D341Med (cell line): ENCODE data around the gene CYP2J2.
"Not testable (repeated sequence)": the region's sequence is repeated elsewhere in the genome, so short reads cannot be mapped to it uniquely, and the experiment has no call there.

Experiments
- DNase-seq: peaks from one replicate; pipeline ENCODE4 v3.0.0; 2012; ENCODE audit warnings: low spot score

Gene CYP2J2, protein sequence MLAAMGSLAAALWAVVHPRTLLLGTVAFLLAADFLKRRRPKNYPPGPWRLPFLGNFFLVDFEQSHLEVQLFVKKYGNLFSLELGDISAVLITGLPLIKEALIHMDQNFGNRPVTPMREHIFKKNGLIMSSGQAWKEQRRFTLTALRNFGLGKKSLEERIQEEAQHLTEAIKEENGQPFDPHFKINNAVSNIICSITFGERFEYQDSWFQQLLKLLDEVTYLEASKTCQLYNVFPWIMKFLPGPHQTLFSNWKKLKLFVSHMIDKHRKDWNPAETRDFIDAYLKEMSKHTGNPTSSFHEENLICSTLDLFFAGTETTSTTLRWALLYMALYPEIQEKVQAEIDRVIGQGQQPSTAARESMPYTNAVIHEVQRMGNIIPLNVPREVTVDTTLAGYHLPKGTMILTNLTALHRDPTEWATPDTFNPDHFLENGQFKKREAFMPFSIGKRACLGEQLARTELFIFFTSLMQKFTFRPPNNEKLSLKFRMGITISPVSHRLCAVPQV

DNA sequence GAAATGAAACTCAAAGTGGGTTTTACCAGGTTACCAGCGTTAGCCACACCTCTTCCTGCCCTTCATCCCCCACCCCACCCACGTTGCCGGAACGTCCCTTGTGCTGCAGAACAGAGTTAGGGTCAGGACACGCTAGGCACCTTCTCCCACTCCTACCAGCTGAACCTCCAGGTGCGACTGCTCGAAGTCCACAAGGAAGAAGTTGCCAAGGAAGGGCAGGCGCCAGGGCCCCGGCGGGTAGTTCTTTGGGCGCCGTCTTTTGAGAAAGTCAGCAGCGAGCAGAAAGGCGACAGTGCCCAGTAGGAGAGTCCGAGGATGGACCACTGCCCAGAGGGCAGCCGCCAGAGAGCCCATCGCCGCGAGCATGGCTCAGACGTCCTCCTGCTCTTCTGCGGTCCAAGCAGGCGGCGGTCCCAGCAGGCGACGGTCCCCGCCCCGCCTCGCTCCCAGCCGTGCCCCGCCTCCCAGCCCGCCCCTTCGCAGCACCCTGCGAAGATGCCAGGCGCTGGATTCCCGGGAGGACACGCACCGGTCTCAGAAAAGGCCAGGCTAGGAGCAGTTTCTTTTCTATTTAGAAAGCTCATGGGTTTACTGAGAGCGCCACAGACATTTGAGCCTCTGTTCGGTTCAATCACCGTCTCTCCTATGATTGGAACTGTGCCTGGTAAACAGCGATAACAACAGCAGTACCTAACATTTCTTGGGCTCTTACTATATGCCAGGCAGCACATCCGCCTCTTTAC lies at the start of gene CYP2J2:
Gene CYP2J2, minus strand, starts transcription at position 393 of the 743 bp plus-strand sequence. Its CDS starts 27 bp downstream, at position 366.
- peak; percentile 77 for DNase-seq

DNA sequence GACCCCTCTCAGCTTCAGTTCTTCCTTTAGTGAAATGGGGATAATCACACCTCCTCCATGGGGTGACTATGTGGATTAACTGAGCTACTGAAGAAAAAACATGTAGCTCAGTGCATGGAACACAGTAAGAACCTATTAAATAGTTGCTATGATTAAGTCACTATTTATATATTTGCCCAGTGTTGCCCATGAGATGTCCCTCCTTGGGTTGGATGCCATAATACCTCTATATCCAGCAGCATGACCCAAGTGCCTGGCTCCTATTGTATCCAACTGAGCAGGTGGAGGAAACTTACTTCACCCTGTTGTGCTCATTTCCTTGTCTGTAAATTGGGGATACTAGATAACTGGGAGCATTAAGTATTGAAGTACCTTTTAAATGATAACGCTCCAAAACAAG lies 47.1 kb upstream of the CYP2J2 start:
- no peak for DNase-seq

DNA sequence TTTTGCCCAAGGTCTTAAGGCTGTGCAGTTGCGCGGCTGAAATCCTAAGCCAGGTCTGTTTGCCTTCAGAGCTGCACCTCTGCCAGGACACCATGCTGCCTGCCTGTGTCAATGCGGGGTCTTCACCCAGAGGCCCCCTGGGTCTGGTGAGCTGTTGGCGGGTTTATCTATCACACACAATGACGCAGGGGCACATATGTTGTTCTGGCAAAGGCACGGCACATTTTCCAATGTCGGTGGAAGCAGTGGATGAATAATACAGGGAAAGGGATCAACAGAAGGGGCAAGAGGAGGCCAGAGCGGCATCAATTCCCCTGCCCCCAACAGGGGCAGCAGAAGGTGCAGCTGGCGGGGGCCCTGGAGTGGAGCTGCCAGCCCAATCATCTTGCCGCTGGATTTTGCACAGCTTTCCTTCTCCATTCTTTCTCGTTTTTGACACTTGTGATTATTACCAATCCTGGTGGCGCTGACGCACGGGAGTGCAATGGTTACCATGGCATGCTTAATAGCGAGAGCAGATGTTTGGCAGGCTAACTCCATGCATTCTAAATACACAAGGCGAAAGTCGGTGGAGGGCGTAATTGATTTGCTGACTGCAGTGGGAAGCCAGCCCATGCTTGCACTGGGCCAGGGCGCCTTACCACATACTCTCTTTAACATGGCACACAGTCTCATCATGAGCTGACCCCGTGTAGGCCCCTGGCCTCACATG lies 45.8 kb upstream of the CYP2J2 start:
- peak; percentile 19 for DNase-seq

DNA sequence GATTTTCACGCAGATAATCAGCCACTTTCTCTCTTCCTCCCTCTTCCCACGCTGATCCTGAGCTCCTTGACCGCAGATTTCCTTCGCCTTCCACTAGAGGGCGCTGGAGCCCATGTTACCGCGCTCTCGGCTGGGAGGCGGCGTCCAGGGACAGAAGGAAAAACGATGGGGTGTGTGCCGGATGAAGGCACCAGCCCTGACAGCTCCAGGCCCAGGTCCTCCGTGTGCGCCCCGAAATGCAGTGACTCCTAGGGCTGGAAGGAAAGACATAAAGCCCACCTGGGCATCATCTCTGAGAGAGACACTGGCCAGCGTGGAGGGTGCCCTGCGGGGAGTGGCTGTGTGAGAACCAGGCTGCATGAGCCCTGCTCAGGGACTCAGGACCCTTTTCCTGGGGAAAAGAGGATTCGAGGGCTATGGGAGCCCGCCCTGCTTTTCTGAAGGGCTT lies 44.9 kb upstream of the CYP2J2 start:
- peak; percentile 84 for DNase-seq

DNA sequence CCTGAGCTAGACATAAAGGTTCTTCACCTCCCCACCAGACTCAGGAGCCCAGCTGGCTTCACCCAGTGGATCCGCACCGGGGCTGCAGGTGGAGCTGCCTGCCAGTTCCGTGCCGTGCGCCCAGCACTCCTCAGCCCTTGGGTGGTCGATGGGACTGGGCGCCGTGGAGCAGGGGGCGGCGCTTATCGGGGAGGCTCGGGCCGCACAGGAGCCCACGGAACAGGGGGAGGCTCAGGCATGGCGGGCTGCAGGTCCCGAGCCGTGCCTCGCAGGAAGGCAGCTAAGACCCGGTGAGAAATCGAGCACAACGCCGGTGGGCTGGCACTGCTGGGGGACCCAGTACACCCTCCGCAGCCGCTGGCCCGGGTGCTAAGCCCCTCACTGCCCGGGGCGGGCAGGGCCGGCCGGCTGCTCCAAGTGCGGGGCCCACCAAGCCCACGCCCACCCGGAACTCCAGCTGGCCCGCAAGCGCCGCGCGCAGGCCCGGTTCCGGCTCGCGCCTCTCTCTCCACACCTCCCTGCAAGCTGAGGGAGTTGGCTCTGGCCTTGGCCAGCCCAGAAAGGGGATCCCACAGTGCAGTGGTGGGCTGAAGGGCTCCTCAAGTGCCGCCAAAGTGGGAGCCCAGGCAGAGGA lies 43.1 kb upstream of the CYP2J2 start:
- DNase-seq: not testable (repeated sequence)

DNA sequence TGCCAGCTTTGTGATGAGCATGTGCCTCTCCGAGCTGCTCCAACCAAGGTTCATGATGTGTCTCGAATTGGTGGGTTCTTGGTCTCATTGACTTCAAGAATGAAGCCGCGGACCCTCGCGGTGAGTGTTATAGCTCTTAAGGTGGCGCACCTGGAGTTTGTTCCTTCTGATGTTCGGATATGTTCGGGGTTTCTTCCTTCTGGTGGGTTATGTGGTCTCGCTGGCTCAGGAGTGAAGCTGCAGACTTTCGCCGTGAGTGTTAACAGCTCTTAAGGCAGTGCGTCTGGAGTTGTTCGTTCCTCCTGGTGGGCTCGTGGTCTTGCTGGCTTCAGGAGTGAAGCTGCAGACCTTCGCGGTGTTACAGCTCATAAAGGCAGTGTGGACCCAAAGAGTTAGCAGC lies 42.2 kb upstream of the CYP2J2 start:
- not testable (repeated sequence) for DNase-seq

DNA sequence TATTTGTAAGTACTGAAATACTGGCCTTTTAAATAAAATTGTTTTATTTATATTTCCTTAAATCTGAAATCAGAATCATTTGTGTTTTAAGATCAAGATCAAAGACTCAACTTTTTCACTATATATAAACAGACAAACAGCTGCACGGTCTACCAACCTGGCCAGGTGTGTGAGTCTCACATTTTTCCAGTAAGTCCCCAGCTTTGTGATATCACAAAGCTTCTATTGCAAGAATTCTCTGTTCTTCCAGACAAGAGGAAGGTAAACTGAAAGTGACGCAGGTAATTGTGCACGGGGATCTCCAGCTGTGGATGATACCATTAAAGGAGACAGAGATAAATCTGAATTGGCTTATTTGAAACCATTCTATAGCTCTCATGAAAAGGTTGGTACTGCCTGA lies 41.2 kb upstream of the CYP2J2 start:
- no peak for DNase-seq

DNA sequence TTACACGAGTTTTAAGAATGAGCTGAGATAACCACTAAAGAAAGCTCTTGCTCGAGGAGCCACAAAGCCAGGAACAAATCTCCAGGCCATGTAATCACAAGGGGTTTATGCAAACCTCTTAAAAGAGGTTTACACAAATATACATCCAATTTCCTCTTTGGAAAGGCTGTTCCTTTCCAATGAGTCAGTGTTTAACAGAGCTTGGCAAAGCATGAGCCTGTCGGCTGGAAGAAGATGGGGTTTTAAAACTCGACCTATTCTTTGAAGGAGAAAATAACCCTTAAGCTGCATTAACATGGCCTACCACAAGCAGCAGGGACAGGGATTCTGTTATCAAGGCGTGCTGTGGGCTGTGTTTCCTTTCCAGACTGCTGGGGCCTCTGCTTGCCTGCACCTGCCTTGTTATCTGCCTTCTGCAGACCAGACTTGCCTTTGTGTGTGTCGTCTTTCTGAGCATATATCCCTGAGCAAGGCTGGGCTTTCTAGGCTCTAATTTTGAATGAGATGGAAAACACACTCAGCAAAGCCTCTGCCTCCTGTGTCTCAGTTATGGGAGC lies 40.6 kb upstream of the CYP2J2 start:
- no peak for DNase-seq

DNA sequence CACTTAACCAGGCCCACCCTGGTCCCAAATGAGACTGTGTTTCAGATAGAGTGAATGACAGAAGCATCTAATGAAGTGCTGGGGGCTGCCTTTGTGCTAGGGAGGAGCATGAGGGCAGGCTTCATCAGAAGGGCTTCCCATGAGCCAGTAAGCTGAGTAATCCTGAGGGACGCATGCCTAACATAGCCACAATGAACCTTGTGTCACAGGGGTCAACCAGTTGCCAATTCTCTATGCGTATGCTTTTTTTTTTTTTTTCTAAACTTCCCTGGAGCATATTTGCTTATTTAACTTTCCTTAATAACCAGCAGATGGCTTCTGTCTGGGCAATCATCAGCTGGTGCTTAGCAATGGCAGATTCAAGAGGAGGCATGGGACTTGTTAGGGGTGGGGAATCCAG lies 25.5 kb upstream of the CYP2J2 start:
- no peak for DNase-seq

DNA sequence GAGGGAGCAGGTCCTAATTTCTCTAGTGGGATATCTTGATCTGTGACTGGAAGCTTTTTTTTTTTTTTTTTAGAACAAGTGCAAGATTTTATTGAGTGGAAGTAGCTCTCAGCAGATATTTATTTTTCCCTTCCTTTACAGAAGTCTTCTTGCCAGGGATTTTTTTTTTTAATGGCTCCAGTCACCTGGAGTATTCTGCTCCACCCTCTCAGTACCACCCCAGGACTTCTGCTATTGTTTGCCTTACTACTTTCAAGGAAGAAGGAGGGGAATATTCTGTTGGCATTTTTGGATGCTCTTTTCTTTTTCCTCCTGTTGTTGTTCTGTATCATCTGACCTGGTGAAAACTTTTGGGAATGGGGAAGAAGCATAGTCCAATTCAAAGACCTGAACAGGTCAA lies 23.1 kb upstream of the CYP2J2 start:
- no peak for DNase-seq

DNA sequence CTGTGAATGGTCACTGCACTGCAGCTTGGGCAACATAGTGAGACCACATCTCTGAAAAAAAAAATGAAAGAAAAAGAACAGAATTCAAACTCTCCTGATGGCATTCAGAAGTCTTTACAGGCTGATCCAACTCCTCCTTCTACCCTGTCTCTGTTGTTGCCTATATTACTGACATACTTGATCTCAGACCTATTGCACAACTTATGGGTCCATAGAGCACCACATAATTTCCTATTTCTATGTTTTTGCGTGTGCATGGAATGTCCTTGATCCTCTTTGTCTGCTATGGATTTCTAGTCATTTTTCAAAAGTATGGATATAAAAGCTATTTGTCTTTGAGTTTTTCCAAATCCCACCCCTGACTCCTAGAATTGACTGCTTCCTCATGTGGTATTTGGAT lies 22.4 kb upstream of the CYP2J2 start:
- no peak for DNase-seq

DNA sequence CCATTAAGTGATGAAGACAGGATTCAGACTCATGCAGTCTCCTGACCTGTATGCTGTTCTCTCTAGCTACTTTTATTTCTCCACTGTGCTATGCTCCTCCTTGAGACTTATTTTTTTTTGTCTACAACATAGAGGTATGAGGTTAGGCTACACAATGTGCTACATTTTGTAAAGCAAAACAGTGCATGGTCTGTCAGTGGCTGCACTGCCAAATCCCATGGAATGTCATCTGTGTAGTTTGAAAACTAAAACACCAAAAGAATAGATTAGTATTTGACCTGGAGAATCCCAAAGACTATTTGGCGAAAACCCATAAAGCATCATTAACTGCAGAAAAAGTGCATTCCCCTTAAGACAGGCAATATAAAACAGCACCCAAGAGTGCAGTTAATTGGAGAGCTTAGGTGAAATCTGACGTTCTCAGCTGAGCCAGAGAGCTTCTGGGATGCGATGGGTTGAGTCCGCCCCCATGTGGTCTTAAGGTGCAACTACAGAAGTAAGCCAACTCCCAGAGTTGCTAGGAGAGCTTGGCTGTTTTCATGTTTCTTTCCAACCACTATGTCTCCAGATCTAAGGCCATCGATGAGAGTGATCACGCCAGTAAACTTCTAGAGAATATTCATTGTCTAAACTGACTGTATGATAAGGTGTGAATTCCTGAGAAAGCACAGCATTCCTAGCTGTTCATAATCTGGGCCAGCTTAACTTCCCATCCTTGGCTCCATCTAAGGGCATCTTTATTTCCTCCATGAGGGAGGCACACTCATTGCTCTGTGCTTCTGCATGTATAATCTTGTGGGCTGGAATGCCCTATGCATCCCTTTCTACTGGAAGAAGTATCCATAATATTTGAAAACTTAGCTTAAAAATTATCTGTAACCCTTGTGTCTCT lies 20.7 kb upstream of the CYP2J2 start:
- DNase-seq: peak; percentile 77

DNA sequence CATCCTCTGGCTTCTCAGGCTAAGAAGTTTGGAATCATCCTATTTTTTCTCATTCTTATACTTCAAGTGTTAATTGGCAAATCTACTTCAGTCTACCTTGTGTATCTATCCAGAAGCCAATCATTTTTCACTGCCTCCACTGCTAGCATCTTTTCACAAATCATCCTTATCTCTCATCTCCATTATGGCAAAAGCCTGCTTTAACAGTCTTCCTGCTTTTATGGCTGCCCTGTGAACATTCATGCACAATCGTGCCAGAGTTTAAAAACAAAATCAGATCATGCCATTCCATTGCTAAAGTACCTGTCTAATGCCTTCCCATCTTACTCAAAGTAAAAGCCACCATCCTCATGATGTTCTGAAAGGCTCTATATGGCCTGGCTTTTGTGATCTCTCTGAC lies 19.2 kb upstream of the CYP2J2 start:
- no peak for DNase-seq

DNA sequence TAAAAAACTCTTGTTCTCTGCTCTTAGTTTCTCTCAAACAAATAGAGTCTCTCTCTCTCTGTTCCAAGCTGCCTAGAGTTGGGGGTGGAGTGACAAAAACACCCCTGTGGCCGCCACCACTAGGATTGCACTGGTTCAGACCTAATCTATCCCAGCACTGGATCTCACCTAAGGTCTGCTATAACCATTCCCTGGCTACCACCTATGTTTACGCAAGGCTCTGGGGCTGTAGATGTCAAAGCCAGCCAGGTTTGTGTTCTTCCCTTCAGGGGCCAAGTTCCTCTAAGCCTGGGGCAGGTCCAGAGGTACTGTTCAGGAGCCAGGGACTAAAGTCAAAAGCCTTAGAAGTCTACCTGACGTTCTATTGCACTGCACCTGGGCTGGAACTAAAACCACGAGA lies 12.8 kb upstream of the CYP2J2 start:
- DNase-seq: no peak

DNA sequence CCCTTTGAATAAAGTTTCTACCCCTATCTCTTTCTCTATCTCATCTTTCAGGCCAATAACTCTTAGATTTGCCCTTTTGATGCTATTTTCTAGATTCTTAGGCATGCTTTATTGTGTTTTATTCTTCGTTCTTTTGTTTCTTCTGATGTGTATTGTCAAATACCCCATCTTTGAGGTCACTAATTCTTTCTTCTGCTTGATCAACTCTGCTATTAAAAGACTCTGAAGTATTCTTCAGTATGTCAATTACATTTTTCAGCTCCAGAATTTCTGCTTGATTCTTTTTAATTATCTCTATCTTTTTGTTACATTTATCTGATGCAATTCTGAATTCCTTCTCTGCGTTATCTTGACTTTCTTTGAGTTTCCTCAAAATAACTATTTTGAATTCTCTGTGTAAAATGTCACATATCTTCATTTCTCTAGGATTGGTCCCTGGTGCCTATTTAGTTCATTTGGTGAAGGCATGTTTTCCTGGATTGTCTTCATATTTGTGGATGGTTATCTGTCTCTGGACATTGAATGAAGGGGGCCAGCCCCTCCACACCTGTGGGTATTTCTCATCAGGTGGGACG lies 11.2 kb upstream of the CYP2J2 start:
- no peak for DNase-seq

DNA sequence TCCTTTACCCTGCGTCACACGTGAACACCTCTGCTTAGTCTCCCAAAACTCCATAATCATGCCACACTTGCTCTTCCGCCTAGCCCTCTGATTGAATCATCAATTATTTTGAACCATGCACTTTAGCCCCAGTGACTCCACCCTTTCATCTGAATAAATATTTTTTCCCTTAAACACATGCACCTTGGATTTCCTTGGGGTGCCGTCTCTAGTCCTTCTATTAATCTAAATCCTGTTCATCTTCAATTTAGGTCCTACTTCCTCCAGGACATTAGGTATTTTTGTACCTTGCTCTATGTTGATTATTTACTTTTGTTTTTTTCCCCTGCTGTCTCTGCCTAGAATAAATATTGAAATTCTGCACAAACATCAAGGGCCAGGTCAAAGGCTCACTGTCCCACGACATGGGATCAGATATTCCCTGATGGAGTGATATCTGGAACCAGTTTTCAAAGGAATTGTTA lies 9.8 kb upstream of the CYP2J2 start:
- no peak for DNase-seq

DNA sequence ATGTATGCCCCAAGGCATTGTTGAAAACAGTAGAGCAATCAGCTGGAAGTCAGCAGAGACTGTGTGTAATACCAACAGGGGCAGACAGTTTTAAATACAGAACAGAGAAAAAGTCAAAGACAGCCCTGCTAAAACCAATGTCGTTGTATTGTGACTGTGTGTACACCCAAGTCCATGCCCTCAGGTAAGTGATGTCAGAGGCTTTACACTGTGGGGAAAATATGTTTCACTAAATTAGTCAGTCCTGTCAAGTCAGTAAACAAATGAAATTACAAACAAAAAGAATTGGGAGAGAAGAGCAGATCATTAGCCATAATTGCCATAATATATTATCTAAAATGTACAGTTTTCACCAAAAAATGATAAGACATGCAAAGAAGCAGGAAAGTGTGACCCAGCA lies 2.4 kb upstream of the CYP2J2 start:
- no peak for DNase-seq

DNA sequence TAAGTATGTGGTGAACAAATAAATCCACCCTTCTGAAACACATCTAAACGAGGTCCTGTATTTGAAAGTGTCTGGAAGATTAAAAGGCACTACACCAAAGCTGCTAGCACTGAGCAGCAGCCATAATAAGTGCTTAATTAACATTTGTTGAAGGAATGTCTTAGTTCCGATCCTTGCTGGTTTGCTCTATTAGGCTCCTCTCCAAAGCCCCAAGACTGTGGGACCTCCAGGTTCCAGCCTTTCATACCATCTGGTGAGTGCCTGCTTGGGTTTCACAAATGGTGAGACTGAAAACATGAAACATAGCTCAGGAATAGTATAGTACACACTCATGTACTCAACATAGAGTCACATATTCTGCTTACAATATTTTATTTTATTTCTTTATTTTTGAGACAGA lies 640 bp upstream of the CYP2J2 start:
- DNase-seq: no peak

DNA sequence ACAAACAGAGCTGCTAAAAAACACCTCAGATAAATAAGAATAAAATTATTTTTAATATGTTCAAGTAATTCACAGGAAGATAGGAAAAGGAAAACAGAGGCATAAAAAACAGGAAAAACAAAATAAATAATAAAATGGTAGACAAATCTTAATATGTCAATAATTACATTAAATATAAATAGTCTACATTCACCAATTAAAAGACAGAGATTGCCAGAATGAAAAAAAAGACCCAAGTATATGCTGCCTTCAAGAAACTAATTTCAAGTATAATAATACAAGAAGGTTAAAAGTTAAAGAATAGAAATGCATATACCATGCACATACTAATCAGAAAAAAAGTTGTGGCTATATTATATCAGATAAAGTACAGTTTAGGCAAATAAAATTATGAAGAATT lies 1.9 kb downstream of the CYP2J2 start:
- no peak for DNase-seq

DNA sequence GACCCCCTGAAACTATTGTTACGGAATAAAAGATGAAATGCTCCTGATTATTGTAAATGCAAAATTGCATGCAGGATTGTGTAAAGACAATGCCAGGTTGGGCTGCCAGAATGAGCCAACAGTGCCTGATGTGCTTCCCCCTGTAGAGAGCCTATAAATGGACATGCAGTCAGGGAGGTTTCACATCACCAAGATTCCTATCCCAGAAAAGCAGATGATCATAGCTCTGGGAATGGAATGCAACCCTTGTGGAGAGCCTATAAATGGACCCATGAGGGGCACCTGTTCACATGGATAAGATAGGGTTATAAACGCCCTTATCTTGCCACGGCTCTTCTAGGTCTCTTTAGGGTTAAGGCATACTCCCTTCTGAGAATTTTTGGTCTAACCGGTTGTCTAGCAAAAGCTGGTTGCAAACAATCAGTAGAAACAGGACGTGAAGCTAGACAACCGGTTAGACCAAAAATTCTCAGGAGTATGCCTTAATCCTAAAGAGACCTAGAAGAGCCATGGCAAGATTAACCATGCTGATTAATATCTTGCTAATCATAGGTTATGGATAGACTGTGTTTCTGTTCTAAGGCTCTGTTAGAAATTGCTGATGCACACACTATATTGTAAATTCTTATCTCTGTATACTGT lies 5.2 kb downstream of the CYP2J2 start:
- not testable (repeated sequence) for DNase-seq
